Measurements from ENCODE around the gene ANO8.

The ANO8 gene

DNA sequence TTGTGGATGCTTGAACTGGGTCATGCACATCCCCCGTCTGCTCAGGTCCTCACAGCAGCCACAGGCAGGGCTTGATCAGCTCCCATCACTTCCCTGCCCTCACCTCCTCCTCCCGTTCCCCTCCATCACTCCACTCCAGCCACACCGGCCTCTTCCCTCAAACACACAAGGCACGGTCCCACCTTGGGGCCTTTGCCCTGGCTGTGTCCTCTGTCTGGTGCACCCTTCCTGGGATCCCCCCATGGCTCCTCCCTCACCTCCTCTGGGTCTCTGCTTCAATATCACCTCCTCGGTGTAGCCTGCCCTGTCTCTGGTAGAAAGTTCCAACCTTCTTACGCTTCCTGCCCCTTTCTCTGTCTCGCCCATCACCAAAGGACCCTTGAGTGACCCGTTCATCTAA lies 18.7 kb upstream of the ANO8 start:
- no peak overlapping the region for H3K4me3 ChIP-seq (ENCODE audit: low read depth, low read length)
- DNase-seq (ENCODE audit: low read depth) = no peak
- TF ChIP-seq, protein P1, sequence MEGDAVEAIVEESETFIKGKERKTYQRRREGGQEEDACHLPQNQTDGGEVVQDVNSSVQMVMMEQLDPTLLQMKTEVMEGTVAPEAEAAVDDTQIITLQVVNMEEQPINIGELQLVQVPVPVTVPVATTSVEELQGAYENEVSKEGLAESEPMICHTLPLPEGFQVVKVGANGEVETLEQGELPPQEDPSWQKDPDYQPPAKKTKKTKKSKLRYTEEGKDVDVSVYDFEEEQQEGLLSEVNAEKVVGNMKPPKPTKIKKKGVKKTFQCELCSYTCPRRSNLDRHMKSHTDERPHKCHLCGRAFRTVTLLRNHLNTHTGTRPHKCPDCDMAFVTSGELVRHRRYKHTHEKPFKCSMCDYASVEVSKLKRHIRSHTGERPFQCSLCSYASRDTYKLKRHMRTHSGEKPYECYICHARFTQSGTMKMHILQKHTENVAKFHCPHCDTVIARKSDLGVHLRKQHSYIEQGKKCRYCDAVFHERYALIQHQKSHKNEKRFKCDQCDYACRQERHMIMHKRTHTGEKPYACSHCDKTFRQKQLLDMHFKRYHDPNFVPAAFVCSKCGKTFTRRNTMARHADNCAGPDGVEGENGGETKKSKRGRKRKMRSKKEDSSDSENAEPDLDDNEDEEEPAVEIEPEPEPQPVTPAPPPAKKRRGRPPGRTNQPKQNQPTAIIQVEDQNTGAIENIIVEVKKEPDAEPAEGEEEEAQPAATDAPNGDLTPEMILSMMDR (conservative IDR thresholded peaks at IDR 0.05; ENCODE audit: low read depth, low read length) = no peak

DNA sequence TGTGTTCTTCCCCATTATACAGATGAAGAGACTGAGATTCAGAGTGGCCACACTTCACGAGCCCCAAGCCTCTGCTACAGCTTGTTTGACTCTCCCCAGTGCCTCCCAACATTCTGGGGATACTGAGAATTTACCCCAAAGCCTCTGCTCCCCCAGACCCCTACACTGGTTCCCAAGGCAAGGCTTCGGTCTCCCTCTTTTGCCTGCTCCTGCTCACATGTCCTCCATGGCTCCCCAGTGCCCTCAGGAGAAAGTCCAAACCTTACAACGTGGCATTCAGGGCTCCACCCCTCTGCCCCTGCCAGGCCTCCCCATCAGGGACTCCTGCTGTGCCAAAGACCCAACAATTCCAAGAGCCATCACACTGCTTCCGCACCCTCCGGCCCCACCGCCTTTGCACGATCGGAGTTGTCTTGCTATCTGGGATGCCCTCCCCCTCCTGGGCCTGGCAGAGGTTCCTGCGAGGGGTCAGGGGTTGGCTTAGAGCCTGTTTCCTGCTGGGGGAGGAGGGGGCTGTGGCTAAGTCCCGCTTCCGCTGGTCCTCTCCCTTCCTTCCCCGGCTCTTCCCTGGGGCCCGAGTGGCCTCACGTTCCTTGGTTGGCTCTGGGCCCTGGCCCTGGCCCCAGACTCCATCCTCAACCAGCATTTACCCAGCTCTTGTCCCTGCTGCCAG lies 18.1 kb upstream of the ANO8 start:
- H3K4me3 ChIP-seq (ENCODE audit: low read depth, low read length) = no peak overlapping the region
- DNase-seq (ENCODE audit: low read depth) = no peak
- TF ChIP-seq, protein P1 (conservative IDR thresholded peaks at IDR 0.05; ENCODE audit: low read depth, low read length) = no peak

DNA sequence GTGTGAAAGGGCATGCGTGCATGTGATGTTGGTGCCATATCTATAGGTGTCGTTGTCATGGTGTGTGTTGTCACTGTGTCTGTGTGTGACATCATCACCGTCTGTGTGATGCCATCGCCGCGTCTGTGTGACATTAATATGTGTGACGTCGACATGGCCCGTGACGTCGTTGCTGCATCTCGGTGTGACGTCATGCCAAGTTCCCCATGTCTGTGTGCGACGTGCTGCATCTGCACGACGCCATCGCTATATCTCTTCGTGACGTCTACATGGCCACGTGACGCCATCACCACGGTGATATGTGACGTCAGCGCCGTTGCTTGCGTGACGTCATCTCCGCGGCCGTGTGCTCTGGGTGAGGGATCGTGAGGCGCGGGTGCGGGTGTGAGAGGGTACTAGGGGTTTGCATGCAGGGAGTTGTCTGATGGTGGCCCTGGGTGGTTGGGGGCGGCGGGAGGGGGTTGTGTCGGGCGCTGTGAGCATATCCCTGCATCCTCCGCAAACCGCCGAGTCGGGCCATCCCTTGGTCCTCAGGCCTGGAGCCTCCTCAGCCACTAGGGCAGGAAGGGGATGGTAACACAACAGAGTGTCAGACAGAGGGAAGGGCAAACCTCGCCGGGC lies 17.3 kb upstream of the ANO8 start:
- TF ChIP-seq, protein P1 (conservative IDR thresholded peaks at IDR 0.05; ENCODE audit: low read depth, low read length) = no peak
- H3K4me3 ChIP-seq (ENCODE audit: low read depth, low read length) = no peak overlapping the region
- DNase-seq (ENCODE audit: low read depth) = no peak

DNA sequence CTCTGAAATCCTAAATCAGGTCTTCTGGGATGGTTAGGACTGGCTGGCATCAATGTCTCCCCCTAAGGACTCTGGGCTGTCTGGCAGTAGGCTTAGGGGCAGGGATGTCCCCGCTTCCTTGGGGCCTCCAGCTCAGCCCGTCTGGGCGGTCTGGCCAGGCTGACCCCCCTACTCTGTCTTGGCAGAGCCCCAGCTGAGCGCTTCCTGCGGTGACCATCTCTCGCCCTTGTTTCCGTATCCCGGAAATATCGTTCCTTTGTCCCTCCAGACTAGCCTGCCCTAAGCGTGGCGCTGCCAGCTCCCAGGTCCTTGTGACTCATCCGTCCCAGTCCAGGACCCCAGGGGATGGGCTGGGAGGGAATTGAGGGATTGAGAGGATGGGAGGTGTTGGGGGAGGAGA lies 14.0 kb upstream of the ANO8 start:
- DNase-seq (ENCODE audit: low read depth) = peak; percentile 49
- TF ChIP-seq, protein P1 (conservative IDR thresholded peaks at IDR 0.05; ENCODE audit: low read depth, low read length) = no peak
- peak overlapping the region; percentile 48 for H3K4me3 ChIP-seq (ENCODE audit: low read depth, low read length)

DNA sequence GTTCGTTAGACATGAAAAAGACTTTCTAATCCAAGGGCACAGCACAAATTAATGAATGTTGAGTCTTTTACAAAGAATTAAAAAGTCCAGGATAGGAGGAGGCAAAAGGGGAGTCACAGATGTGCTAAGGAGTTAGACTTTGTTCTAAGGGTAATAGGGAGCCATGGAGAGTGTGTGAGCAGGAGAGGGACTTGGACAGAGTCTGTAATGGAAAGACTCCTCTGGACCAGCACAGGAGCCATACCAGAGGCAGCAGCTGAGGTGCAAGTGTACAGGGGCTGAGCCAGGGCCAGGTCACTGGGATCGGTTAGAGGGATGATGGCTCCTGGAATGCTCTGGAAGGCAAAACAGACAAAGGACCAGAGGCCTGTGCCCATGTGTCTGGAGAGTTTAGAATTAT lies 13.2 kb upstream of the ANO8 start:
- H3K4me3 ChIP-seq (ENCODE audit: low read depth, low read length) = no peak overlapping the region
- DNase-seq (ENCODE audit: low read depth) = no peak
- TF ChIP-seq, protein P1 (conservative IDR thresholded peaks at IDR 0.05; ENCODE audit: low read depth, low read length) = no peak

DNA sequence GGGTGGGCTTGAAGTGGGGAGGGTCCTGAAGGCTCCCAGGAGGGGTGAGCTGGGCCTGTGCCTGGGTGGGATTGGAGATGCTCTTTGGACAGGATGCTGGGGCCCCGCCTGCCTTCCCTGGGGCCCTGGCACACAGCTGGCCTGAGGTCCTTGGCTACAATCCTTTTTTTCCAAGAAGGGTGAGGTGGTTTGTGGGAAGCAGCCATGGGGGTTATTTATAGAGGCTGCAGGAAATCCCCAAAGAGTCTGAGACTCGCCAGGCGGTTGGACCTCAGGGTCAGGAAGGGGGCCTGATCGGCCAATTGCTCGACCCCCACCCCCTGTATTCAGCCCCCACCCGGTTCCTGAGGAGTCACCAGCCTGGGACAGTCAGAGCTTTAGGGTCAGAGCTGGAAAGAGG lies 12.7 kb upstream of the ANO8 start:
- TF ChIP-seq, protein P1 (conservative IDR thresholded peaks at IDR 0.05; ENCODE audit: low read depth, low read length) = no peak
- DNase-seq (ENCODE audit: low read depth) = peak; percentile 24
- no peak overlapping the region for H3K4me3 ChIP-seq (ENCODE audit: low read depth, low read length)
